ENCODE results near the gene SDCCAG8.
"Not testable (repeated sequence)": the region's sequence is repeated elsewhere in the genome, so short reads cannot be mapped to it uniquely, and the experiment has no call there.

The SDCCAG8 gene

GRCh38 chr1:243287123-243287460 lies 31.3 kb downstream of the SDCCAG8 start:
- no peak for DNase-seq

GRCh38 chr1:243287652-243288051 lies 31.8 kb downstream of the SDCCAG8 start:
- DNase-seq = no peak

- no peak for DNase-seq
These were observed 32.2 kb downstream of the SDCCAG8 start for GRCh38 chr1:243288062-243288461.

- DNase-seq = no peak
These were observed 35.5 kb downstream of the SDCCAG8 start for GRCh38 chr1:243291292-243291691.

- DNase-seq = no peak
These were observed 36.3 kb downstream of the SDCCAG8 start for GRCh38 chr1:243292117-243292516.

- DNase-seq = no peak
These were observed 38.3 kb downstream of the SDCCAG8 start for GRCh38 chr1:243293941-243294722.

- DNase-seq = no peak
These were observed 38.9 kb downstream of the SDCCAG8 start for GRCh38 chr1:243294723-243295121.

- no peak for DNase-seq
These were observed 43.2 kb downstream of the SDCCAG8 start for GRCh38 chr1:243299069-243299468.

GRCh38 chr1:243301059-243301458 lies 45.2 kb downstream of the SDCCAG8 start:
- no peak for DNase-seq

- DNase-seq = no peak
These were observed 56.0 kb downstream of the SDCCAG8 start for GRCh38 chr1:243311809-243312208.

- DNase-seq = no peak
These were observed 57.3 kb downstream of the SDCCAG8 start for GRCh38 chr1:243312952-243313634.

GRCh38 chr1:243313635-243314536 lies 58.0 kb downstream of the SDCCAG8 start:
- DNase-seq = no peak

- DNase-seq = no peak
These were observed 59.6 kb downstream of the SDCCAG8 start for GRCh38 chr1:243315455-243315854.

- no peak for DNase-seq
These were observed 60.1 kb downstream of the SDCCAG8 start for GRCh38 chr1:243315893-243316292.

GRCh38 chr1:243316366-243316989 lies 60.6 kb downstream of the SDCCAG8 start:
- DNase-seq = no peak

- DNase-seq = no peak
These were observed 64.4 kb downstream of the SDCCAG8 start for GRCh38 chr1:243320224-243320623.

- no peak for DNase-seq
These were observed 66.5 kb downstream of the SDCCAG8 start for GRCh38 chr1:243322326-243322725.

GRCh38 chr1:243323491-243323890 lies 67.7 kb downstream of the SDCCAG8 start:
- DNase-seq = no peak

- DNase-seq = no peak
These were observed 69.6 kb downstream of the SDCCAG8 start for GRCh38 chr1:243325305-243325890.

GRCh38 chr1:243332440-243332839 lies 76.6 kb downstream of the SDCCAG8 start:
- DNase-seq = no peak

GRCh38 chr1:243335292-243335691 lies 79.5 kb downstream of the SDCCAG8 start:
- no peak for DNase-seq

GRCh38 chr1:243336163-243336562 lies 80.3 kb downstream of the SDCCAG8 start:
- peak in 1 of 2 experiments; percentile 10 for DNase-seq

- not testable (repeated sequence) for DNase-seq
These were observed 83.0 kb downstream of the SDCCAG8 start for GRCh38 chr1:243338848-243339247.
